GM21390 (cell line): ENCODE results near the gene LMTK2.

Experiments
- ATAC-seq: cut with Tn5 transposase; IDR thresholded peaks from one replicate; pipeline ENCODE4 v1.9.1; 2021; ENCODE audit not compliant: unreplicated experiment

LMTK2 gene

GRCh38 chr7:98174334-98175259 is 67.9 kb downstream of the LMTK2 start:
- no peak for ATAC-seq

GRCh38 chr7:98175260-98175940 is 68.7 kb downstream of the LMTK2 start:
- no peak for ATAC-seq

- no peak for ATAC-seq
Measured at GRCh38 chr7:98177553-98177952, 70.9 kb downstream of the LMTK2 start.

GRCh38 chr7:98178321-98178720 is 71.7 kb downstream of the LMTK2 start:
- no peak for ATAC-seq

GRCh38 chr7:98178762-98179490 is 72.3 kb downstream of the LMTK2 start:
- no peak for ATAC-seq

- no peak for ATAC-seq
Measured at GRCh38 chr7:98180751-98181150, 74.1 kb downstream of the LMTK2 start.

GRCh38 chr7:98185101-98185500 is 78.4 kb downstream of the LMTK2 start:
- ATAC-seq: no peak

GRCh38 chr7:98186452-98187137 is 79.9 kb downstream of the LMTK2 start:
- no peak for ATAC-seq

- ATAC-seq: no peak
Measured at GRCh38 chr7:98187138-98187502, 80.5 kb downstream of the LMTK2 start.

- no peak for ATAC-seq
Measured at GRCh38 chr7:98189559-98189958, 82.9 kb downstream of the LMTK2 start.

GRCh38 chr7:98191668-98192431 is 85.2 kb downstream of the LMTK2 start:
- no peak for ATAC-seq

GRCh38 chr7:98192781-98193457 is 86.3 kb downstream of the LMTK2 start:
- ATAC-seq: no peak

GRCh38 chr7:98193474-98194180 is 87.0 kb downstream of the LMTK2 start:
- ATAC-seq: no peak

- ATAC-seq: no peak
Measured at GRCh38 chr7:98194186-98194585, 87.5 kb downstream of the LMTK2 start.

GRCh38 chr7:98194672-98195457 is 88.2 kb downstream of the LMTK2 start:
- ATAC-seq: no peak

- no peak for ATAC-seq
Measured at GRCh38 chr7:98196706-98197605, 90.3 kb downstream of the LMTK2 start.

GRCh38 chr7:98199131-98199530 is 92.5 kb downstream of the LMTK2 start:
- ATAC-seq: no peak
